ENCODE results near the gene ACACA. TPM values are rescaled to one million over a fixed set of nuclear protein-coding genes. Genes with fewer than 3 reads are reported as not detected.

Gene ACACA
- total and polyA plus RNA-seq, 2 experiments from 2014 or later = 59.6 to 164 TPM

DNA sequence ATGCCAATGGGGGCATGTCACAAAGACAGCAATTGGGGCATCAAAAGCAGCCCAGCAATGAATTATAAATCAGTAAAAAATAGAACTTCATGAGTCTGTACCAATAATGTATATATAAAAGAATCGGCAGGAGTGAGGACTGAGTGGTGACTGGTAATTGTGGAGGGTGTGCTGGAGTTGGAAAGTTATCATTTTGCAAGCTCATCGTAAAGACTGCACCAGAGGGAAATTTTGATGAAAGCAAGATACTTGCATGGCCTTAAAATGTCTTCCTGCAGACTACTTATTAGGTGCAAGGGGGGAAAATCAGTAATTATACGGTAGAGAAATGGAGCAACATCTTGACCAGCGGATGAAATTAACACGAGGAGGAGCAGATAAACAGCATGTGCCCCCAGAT is 319.0 kb downstream of the ACACA start (continued):
- TF ChIP-seq, protein P1, sequence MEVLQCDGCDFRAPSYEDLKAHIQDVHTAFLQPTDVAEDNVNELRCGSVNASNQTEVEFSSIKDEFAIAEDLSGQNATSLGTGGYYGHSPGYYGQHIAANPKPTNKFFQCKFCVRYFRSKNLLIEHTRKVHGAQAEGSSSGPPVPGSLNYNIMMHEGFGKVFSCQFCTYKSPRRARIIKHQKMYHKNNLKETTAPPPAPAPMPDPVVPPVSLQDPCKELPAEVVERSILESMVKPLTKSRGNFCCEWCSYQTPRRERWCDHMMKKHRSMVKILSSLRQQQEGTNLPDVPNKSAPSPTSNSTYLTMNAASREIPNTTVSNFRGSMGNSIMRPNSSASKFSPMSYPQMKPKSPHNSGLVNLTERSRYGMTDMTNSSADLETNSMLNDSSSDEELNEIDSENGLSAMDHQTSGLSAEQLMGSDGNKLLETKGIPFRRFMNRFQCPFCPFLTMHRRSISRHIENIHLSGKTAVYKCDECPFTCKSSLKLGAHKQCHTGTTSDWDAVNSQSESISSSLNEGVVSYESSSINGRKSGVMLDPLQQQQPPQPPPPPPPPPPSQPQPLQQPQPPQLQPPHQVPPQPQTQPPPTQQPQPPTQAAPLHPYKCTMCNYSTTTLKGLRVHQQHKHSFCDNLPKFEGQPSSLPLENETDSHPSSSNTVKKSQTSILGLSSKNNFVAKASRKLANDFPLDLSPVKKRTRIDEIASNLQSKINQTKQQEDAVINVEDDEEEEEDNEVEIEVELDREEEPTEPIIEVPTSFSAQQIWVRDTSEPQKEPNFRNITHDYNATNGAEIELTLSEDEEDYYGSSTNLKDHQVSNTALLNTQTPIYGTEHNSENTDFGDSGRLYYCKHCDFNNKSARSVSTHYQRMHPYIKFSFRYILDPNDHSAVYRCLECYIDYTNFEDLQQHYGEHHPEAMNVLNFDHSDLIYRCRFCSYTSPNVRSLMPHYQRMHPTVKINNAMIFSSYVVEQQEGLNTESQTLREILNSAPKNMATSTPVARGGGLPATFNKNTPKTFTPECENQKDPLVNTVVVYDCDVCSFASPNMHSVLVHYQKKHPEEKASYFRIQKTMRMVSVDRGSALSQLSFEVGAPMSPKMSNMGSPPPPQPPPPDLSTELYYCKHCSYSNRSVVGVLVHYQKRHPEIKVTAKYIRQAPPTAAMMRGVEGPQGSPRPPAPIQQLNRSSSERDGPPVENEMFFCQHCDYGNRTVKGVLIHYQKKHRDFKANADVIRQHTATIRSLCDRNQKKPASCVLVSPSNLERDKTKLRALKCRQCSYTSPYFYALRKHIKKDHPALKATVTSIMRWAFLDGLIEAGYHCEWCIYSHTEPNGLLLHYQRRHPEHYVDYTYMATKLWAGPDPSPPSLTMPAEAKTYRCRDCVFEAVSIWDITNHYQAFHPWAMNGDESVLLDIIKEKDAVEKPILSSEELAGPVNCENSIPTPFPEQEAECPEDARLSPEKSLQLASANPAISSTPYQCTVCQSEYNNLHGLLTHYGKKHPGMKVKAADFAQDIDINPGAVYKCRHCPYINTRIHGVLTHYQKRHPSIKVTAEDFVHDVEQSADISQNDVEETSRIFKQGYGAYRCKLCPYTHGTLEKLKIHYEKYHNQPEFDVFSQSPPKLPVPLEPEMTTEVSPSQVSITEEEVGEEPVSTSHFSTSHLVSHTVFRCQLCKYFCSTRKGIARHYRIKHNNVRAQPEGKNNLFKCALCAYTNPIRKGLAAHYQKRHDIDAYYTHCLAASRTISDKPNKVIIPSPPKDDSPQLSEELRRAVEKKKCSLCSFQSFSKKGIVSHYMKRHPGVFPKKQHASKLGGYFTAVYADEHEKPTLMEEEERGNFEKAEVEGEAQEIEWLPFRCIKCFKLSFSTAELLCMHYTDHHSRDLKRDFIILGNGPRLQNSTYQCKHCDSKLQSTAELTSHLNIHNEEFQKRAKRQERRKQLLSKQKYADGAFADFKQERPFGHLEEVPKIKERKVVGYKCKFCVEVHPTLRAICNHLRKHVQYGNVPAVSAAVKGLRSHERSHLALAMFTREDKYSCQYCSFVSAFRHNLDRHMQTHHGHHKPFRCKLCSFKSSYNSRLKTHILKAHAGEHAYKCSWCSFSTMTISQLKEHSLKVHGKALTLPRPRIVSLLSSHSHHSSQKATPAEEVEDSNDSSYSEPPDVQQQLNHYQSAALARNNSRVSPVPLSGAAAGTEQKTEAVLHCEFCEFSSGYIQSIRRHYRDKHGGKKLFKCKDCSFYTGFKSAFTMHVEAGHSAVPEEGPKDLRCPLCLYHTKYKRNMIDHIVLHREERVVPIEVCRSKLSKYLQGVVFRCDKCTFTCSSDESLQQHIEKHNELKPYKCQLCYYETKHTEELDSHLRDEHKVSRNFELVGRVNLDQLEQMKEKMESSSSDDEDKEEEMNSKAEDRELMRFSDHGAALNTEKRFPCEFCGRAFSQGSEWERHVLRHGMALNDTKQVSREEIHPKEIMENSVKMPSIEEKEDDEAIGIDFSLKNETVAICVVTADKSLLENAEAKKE (CRISPR knock-in tag; IDR thresholded peaks at IDR 0.05) = no peak

DNA sequence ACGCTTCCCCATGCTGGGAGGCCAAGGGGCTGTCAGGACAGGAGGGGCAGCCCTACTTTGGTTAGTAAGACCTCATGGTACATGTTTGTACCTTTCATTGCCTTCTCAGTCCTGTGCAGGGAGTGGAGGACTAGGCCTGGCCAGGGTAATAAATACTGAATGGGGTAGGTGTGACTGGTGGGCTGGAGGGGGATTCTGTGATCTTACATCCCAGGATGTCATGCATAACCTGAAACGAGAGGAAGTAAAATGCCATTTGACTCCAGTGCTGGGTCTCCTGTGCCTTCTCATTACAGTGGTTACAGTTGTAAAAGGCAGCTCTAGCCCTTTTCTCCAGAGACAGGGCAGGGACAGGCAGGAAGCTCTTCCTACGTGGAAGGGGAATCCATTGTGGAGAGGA is 319.7 kb downstream of the ACACA start:
- H3K4me1 ChIP-seq (ENCODE audit: insufficient read depth) = peaks cover 15% of the 10 kb centered on the region
- H3K9me2 ChIP-seq (ENCODE audit: insufficient read depth) = no peaks in the 10 kb centered on the region
- H3K4me3 ChIP-seq = no peak overlapping the region
- H2AFZ ChIP-seq = no peak overlapping the region
- H3K4me3 Mint-ChIP-seq = no peak overlapping the region
- no peaks in the 10 kb centered on the region; the same call in none of the 2 replicates for H3F3A ChIP-seq (replicated peaks; ENCODE audit: low read depth)
- H3K27me3 ChIP-seq (ENCODE audit: insufficient read depth) = no peaks in the 10 kb centered on the region
- H3K27me3 Mint-ChIP-seq (ENCODE audit: insufficient read depth, low read depth, poor library complexity) = peaks cover 10% of the 10 kb centered on the region
- no peaks in the 10 kb centered on the region for H3K79me2 ChIP-seq (replicated peaks; ENCODE audit: insufficient read depth)
- H4K20me1 ChIP-seq (replicated peaks; ENCODE audit: insufficient read depth) = no peaks in the 10 kb centered on the region
- H3K36me3 Mint-ChIP-seq (ENCODE audit: low read depth) = peaks cover 42% of the 10 kb centered on the region
- DNase-seq (ENCODE audit: low spot score) = no peak
- H3K36me3 ChIP-seq (ENCODE audit: insufficient read depth) = peaks cover 23% of the 10 kb centered on the region
- H3K27ac ChIP-seq (ENCODE audit: low read depth) = no peak overlapping the region
- ATAC-seq = no peak
- no peaks in the 10 kb centered on the region for H3K9me3 Mint-ChIP-seq
- H3K4me2 ChIP-seq = no peak overlapping the region
- peaks cover 38% of the 10 kb centered on the region for H3K4me1 Mint-ChIP-seq
- peak overlapping the region; percentile 27 for H3K27ac Mint-ChIP-seq
- no peak for TF ChIP-seq NANOG (IDR thresholded peaks at IDR 0.05; ENCODE audit: borderline replicate concordance)
- no peak for TF ChIP-seq CREB1 (CRISPR knock-in tag; IDR thresholded peaks at IDR 0.05; ENCODE audit: low read depth)
- TF ChIP-seq, protein P2, sequence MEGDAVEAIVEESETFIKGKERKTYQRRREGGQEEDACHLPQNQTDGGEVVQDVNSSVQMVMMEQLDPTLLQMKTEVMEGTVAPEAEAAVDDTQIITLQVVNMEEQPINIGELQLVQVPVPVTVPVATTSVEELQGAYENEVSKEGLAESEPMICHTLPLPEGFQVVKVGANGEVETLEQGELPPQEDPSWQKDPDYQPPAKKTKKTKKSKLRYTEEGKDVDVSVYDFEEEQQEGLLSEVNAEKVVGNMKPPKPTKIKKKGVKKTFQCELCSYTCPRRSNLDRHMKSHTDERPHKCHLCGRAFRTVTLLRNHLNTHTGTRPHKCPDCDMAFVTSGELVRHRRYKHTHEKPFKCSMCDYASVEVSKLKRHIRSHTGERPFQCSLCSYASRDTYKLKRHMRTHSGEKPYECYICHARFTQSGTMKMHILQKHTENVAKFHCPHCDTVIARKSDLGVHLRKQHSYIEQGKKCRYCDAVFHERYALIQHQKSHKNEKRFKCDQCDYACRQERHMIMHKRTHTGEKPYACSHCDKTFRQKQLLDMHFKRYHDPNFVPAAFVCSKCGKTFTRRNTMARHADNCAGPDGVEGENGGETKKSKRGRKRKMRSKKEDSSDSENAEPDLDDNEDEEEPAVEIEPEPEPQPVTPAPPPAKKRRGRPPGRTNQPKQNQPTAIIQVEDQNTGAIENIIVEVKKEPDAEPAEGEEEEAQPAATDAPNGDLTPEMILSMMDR (conservative IDR thresholded peaks at IDR 0.05; ENCODE audit: low read depth in 2 of 2) = no peak
- no peak for TF ChIP-seq ZNF331 (CRISPR knock-in tag; IDR thresholded peaks at IDR 0.05; ENCODE audit: low read depth)
- TF ChIP-seq, protein P3, sequence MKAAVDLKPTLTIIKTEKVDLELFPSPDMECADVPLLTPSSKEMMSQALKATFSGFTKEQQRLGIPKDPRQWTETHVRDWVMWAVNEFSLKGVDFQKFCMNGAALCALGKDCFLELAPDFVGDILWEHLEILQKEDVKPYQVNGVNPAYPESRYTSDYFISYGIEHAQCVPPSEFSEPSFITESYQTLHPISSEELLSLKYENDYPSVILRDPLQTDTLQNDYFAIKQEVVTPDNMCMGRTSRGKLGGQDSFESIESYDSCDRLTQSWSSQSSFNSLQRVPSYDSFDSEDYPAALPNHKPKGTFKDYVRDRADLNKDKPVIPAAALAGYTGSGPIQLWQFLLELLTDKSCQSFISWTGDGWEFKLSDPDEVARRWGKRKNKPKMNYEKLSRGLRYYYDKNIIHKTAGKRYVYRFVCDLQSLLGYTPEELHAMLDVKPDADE (IDR thresholded peaks at IDR 0.05) = no peak
- TF ChIP-seq JUNB (IDR thresholded peaks at IDR 0.05; ENCODE audit: unreplicated experiment) = no peak
- TF ChIP-seq EZH2 (IDR thresholded peaks at IDR 0.05; ENCODE audit: low read depth, unreplicated experiment) = no peak

Data from GM23338 (cell line).